LNCAP (cell line): Measurements from ENCODE around the gene SPP1.

Experiments used
- TF ChIP-seq, protein P1 (sequence below): fragments of 450-650 bp; IDR thresholded peaks from 2 replicates; pipeline ENCODE4 v1.5.1; 2017; ENCODE audit warnings: mild to moderate bottlenecking

SPP1 gene

GRCh38 chr4:87947381-87948160, 27.9 kb upstream of the SPP1 start:
- TF ChIP-seq, protein P1, sequence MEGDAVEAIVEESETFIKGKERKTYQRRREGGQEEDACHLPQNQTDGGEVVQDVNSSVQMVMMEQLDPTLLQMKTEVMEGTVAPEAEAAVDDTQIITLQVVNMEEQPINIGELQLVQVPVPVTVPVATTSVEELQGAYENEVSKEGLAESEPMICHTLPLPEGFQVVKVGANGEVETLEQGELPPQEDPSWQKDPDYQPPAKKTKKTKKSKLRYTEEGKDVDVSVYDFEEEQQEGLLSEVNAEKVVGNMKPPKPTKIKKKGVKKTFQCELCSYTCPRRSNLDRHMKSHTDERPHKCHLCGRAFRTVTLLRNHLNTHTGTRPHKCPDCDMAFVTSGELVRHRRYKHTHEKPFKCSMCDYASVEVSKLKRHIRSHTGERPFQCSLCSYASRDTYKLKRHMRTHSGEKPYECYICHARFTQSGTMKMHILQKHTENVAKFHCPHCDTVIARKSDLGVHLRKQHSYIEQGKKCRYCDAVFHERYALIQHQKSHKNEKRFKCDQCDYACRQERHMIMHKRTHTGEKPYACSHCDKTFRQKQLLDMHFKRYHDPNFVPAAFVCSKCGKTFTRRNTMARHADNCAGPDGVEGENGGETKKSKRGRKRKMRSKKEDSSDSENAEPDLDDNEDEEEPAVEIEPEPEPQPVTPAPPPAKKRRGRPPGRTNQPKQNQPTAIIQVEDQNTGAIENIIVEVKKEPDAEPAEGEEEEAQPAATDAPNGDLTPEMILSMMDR, result no peak

GRCh38 chr4:87949961-87950360, 25.6 kb upstream of the SPP1 start:
- TF ChIP-seq, protein P1, result no peak

- TF ChIP-seq, protein P1, result no peak
Observed at GRCh38 chr4:87950493-87950892, 25.0 kb upstream of the SPP1 start.

GRCh38 chr4:87950936-87951511, 24.5 kb upstream of the SPP1 start:
- TF ChIP-seq, protein P1, result no peak

DNA sequence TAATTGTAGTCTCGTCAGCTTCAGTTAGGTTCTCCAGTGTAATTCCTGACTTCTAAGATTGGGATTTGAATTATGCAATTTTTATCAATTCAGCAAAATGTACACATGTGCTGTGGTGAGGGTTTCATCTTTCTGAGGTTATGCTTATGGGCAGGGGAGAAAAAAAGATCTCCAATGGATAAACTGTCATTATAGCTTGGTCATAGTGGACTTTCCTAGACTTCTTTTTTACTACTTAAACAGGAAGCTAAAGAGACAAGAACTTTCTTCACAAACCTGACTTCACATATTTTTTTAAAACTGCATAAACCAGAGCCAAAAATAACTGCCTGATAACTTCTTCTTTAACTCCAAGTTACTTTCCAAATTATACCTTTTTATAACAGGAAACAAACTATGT, 21.7 kb upstream of the SPP1 start:
- TF ChIP-seq, protein P1, result no peak

DNA sequence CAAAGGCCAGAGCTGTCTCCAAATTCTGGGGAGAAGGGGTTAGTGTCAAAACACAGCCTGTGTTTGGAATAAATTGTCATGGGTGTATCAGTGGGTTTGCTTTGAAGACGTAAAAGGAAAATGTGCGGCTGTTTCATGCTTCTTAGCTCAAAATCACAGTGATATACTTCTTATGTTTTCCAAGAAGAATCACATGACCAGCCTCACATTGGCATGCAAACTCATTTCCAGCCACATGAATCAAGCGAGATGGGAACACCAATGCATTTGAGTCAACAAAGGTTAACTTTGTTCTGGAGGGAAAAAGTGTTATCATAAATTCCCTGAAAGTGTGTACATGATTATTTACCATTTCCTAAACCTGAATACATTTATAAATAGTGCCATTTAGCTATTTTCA, 19.0 kb upstream of the SPP1 start:
- TF ChIP-seq, protein P1, result no peak

- TF ChIP-seq, protein P1, result no peak
Observed at GRCh38 chr4:87957061-87957460, 18.5 kb upstream of the SPP1 start.
